GM21447 (cell line): ENCODE measurements around the gene NHEJ1.

ENCODE experiments used
- ATAC-seq: cut with Tn5 transposase; IDR thresholded peaks from one replicate; pipeline ENCODE4 v1.9.1; 2021; ENCODE audit not compliant: unreplicated experiment

NHEJ1 gene

DNA sequence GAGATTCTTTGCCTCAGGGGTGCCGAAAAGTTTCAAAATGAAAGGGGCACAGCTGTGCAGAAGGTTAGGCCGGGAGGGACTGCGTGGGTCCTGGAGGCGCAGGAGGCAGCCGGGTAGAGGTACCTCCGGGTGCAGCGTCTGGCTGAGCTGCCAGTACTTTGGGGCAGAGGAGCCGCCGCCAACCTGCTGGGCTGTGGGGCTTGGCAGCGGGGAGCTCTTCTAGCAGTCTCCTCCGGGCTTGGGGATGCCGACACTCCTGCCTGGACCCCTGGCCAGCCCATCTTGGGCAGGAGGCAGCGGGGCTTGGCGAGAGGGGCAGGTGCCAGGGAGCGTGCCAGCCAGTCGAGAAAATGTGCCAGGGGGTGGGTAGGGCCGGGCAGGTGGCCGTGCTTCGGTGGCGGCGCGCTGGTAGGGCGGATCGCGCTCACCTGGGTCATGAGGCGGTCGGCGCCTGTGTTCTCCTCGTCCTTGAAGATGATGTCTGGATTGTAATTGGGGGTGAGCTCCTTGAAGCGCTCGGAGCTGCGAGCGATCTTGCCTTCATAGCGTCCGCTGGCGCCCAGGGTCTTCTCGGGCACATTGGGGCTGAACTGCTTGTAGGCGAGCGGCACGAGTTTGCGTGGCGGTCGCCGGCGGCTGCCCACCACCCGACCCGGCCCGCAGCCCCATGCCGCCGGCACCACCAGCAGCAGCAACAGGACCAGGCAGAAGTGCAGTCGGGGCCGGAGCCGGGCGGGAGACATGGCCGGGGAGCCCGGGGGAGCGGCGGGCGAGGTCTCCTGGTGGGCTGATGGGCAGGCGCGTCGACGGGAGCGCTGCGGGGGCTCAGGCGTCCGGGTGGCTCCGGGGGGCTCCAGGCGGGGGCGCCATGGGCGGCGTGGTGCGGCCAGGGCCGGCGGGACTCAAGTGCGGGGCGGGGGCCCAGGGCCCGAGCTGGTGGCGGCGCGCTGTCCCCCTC lies 100.6 kb downstream of the NHEJ1 start:
- no peak for ATAC-seq

GRCh38 chr2:219059375-219059724 lies 101.3 kb downstream of the NHEJ1 start:
- no peak for ATAC-seq

DNA sequence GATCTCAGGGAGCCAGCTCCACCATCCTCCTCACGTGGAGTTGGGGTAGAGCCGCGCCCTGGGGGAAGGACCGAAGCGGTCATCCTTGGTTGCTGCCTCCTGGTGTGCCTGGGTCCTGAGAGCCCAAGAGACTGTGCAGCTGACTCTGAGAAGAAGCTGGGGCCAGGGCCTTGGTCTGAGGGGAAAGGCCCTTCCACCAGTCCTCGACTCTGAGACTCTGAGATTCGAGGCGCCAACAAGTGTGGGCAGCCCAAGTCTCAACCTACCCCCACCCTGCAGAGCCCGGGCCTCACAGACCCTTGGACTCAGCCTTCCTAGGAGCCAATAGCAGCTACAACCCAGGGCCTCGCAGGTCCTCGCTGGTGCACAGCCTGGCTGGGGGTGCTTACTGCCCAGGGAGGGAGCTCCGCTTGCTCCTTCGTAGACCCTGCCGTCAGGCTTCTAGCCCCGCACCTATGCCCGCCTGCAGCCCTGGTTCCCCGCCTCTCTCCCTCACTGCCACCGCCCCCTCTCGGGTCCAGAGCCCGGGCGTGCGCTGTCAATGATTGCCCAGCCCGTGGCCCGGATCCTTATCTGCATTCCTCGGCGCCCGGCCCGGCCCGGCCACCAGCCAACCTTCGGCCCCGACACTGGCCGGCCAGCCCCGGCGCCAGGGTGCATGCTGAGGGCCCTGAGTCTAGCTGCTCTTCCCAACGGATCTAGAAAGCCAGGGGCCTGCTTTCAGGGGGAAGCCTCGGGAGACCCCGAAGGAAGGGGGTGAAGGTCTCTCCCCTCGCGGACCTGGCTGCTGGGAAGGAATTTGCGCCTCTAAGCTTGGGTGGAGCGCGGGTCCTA lies 101.9 kb downstream of the NHEJ1 start:
- ATAC-seq = no peak

DNA sequence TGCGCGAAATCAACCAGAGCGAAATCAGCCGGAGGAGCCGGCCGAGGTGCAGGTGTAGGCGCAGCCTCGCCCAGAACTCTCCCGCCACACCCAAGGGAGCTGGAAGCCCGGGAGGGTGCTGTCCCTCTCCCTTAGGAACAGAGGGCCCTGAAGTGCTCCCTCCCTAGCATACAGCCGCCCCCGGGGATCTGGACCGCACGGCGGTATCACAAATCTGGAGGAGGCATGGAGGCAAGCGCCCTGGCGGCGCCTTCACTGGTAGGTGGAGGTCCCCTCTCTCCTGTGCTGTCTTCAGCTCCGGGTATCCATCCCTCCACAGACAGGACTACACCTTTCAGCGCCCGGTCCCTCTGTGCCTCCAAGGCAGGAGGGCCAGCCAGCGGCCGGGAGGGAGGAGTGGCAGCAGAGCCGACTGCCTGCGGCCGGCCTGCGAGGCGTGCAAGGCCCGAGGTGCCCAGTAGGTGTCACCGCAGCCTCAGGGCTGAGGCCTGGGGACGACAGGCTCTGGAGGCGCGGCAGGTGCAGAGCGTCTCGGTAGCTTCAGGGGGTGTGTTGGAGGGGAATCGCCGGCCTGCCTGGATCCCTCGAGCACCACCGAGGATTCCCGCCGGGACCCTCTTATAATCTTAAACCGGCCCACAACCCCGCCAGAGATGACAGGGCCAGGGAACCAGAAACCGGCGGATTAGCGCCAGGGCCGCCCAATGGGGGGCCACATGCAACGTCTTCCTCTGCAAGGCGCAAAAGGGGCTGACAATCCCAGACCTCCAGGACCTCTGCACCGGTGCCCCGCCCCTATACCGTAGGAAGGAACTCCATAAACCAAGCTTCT lies 102.7 kb downstream of the NHEJ1 start:
- peak; percentile 77 for ATAC-seq

GRCh38 chr2:219056896-219057708 lies 103.5 kb downstream of the NHEJ1 start:
- no peak for ATAC-seq

- ATAC-seq = no peak
Observed at GRCh38 chr2:219056176-219056895, 104.3 kb downstream of the NHEJ1 start.

GRCh38 chr2:219054956-219055903 lies 105.4 kb downstream of the NHEJ1 start:
- ATAC-seq = no peak

DNA sequence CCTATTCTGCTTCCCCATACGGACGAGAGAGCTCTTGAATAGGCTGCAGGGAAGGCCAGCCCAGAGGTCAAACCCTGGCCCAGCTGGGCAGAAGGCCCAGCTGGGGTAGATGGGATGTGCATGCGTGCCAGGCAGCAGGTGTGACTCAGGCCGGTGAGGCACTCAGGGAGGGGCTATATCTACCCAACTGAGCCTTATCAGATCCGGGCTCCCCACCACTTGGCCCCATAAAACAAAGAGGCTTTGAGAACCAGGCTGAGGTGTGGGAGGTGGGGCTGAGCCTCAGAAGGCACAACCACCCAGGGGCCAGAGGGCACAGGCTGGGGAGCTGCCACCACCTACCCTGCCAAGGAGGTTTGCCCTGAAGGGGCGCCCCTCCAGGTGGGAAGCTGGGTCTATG lies 111.3 kb downstream of the NHEJ1 start:
- ATAC-seq = no peak

DNA sequence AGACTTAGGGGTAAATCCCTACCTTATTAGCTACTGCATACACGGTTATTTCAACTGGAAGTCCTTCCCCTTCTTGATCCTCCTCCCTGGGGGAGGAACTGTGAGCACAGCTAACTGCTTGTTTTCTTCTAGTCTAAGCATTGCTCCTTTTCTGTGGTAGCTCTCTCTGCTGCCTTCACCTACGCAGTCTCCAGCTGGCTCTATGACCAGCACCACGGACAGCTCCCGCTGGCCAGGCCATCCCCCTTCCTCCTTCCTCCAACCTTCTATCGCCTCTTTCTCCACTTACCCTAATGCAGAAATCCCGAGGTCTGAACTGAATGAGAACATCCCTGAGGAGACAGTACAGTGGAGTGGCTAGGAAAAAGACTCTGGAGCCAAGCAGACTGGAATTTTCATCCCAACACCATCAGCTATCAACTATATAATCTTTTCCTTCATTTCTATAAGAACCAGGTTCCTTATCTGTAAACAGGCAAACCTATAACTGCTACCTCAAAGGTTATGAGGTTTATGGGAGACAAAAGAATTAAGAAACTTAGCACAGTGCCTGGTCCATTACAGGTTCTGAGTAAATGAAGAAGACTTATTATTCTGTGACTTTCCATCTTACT lies 114.6 kb downstream of the NHEJ1 start:
- ATAC-seq = no peak

DNA sequence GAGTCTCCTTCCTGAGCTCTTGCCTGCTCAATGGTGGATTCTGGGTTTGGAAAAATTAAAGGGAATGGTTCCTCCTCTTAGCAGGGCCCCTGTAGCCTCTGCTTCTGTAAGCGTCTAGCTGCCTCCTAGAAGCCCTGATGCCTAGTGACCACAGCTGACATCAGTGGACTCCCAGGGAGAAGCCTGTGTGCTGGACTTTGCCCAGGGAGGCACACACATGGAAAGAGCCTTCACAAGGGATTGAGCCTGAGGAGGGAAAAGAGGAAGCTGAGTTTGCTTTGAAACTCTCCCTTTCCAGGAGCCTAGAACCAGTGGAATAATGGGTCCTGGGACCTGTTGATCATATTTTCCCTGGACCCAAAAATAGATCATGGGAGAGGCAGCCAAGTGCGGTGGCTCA lies 117.9 kb downstream of the NHEJ1 start:
- no peak for ATAC-seq

GRCh38 chr2:219042157-219042556 lies 118.5 kb downstream of the NHEJ1 start:
- no peak for ATAC-seq

GRCh38 chr2:219041252-219041651 lies 119.4 kb downstream of the NHEJ1 start, which contains the start of gene CFAP65:
Gene CFAP65 (minus strand): TSS chr2:219041516. CDS start chr2:219039048, 2,468 bp downstream.
- ATAC-seq = no peak

GRCh38 chr2:219038600-219038999 lies 122.0 kb downstream of the NHEJ1 start:
- no peak for ATAC-seq

DNA sequence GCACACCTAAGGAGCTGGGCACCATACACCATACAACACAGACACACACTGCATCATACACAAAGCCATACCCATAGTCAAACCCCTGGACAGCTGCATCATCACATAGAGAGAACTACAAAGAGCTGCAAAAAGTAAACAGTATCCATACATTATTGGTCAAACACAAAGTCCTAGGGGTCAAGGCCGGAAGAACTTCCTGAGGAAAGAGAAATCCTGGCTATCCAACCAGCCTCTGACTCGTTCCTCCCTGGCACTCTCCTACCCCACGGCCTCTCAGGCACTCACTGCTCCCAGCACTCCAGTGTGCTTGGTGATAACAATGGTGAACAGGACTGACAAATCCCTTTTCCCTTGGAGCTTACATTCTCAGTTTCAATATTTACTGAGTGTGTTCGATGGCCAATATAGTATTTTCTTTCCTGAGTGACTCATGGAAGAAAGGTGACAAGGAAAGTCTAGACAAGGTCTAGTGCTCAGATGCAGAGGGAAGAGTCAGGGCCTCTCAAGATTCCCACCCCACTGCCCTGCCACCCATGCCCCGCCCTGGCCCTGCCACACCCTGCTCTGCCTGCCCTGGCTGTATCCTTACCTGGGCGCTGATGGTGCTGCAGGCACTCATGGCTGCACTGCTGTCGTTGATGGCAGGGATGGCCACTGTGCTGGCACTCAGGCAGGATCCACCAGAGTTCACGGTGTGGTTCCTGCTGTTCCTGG lies 122.7 kb downstream of the NHEJ1 start:
- no peak for ATAC-seq

GRCh38 chr2:219035942-219036341 lies 124.7 kb downstream of the NHEJ1 start:
- ATAC-seq = no peak

GRCh38 chr2:219034823-219035222 lies 125.8 kb downstream of the NHEJ1 start:
- ATAC-seq = no peak

GRCh38 chr2:219032051-219032745 lies 128.4 kb downstream of the NHEJ1 start:
- no peak for ATAC-seq
